Measurements from ENCODE around the gene SLX9. TPM values are rescaled to one million over a fixed set of nuclear protein-coding genes. Genes with fewer than 3 reads are reported as not detected.

Gene SLX9
- total and polyA plus RNA-seq, 10 donors, result 6.1 to 35.4 (median 27.0) TPM

DNA sequence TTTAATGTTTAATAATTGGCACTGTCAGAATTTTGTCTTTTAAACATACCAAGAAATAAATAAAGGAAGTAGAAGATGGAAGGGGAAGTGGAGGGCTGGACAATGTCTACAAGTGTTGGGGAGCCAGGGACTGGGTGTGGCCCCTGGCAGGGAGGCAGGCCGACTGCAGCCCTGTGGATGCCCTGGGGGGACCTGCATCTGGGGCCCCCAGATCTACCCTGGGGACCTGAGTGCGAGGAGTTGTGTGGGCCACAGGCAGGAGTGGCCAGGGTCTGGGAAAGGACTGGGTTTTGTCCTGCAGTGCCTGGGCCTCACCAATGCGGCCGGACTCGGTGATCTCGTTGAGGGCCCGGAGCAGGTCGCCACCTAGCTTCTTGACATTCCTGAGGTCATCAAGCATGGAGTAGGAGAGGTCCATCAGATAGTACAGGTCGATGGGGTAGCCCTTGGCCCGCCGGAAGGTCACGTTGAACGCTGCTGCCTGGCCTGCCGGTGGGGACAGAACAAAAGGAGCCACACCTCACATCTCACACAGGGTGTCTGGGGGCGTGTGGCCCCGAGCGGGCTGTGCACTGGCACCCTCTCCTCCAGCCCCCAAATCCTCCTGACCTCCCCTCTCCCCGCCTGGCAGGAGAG lies 36.7 kb upstream of the SLX9 start:
- Histone ChIP-seq H3K27me3 (replicated peaks in 1 of 7) (no peaks in the 10 kb centered on the region), H3K4me3 (no peak overlapping the region), H3K36me3 (peaks cover 0 to 100% (median 75%) of the 10 kb centered on the region in 6 donors), H3K27ac (peak overlapping the region in 3 of 8 donors; percentile 50 to 96 (median 72)), H3K4me1 (peaks cover 0 to 83% (median 42%) of the 10 kb centered on the region in 6 donors), H3K9me3 (no peaks in the 10 kb centered on the region)
- peak; percentile 79 for DNase-seq
- TF ChIP-seq, protein P1, sequence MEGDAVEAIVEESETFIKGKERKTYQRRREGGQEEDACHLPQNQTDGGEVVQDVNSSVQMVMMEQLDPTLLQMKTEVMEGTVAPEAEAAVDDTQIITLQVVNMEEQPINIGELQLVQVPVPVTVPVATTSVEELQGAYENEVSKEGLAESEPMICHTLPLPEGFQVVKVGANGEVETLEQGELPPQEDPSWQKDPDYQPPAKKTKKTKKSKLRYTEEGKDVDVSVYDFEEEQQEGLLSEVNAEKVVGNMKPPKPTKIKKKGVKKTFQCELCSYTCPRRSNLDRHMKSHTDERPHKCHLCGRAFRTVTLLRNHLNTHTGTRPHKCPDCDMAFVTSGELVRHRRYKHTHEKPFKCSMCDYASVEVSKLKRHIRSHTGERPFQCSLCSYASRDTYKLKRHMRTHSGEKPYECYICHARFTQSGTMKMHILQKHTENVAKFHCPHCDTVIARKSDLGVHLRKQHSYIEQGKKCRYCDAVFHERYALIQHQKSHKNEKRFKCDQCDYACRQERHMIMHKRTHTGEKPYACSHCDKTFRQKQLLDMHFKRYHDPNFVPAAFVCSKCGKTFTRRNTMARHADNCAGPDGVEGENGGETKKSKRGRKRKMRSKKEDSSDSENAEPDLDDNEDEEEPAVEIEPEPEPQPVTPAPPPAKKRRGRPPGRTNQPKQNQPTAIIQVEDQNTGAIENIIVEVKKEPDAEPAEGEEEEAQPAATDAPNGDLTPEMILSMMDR (IDR thresholded peaks at IDR 0.05 in 8 of 11, conservative IDR thresholded peaks at IDR 0.05 in 3 of 11), result no peak
- TF ChIP-seq POLR2A (IDR thresholded peaks at IDR 0.05), result no peak
- peak in 1 of 3 donors; percentile 42 for TF ChIP-seq POLR2AphosphoS5 (IDR thresholded peaks at IDR 0.05)
- WGBS, 5 donors, result 83 to 92% (median 87%) methylated on average over 12 to 18 of the region's 18 CpGs
- intact Hi-C loops (cut with DNase I; ENCODE audit: low total_unique reads), result no loop called here

DNA sequence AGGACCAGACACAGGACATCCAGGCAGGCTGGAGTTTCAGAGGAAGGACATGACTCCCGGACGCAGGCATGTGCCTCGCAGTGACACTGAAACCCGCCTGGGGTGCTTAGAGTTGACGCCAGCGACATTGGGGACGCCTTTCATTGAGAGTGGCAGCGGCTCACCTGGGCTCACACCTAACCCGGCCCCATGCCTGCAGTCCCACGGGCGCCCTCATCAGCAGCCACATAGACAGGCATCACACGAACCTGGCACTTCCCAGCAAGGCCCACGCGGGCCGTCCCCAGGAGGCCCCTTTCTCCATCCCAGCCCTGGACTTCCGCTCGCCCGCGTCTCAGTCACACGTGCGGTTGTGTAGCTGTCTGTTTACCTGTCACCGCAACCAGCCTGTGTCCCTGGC lies 36.1 kb upstream of the SLX9 start:
- WGBS, 5 donors, result 92 to 96% (median 93%) methylated on average over 22 of the region's 22 CpGs
- no peaks in the 10 kb centered on the region for H3K9me3 ChIP-seq
- no peaks in the 10 kb centered on the region for H3K27me3 ChIP-seq (replicated peaks in 1 of 7)
- H3K4me3 ChIP-seq, result no peak overlapping the region
- peaks cover 0 to 98% (median 71%) of the 10 kb centered on the region in 6 donors for H3K36me3 ChIP-seq
- peak overlapping the region in 3 of 8 donors; percentile 50 to 96 (median 72) for H3K27ac ChIP-seq
- TF ChIP-seq POLR2A (IDR thresholded peaks at IDR 0.05) (no peak), POLR2AphosphoS5 (IDR thresholded peaks at IDR 0.05) (peak in 1 of 3 donors; percentile 26)
- TF ChIP-seq, protein P1 (IDR thresholded peaks at IDR 0.05 in 8 of 11, conservative IDR thresholded peaks at IDR 0.05 in 3 of 11), result no peak
- peaks cover 0 to 83% (median 45%) of the 10 kb centered on the region in 6 donors for H3K4me1 ChIP-seq
- peak; percentile 74 for DNase-seq
- intact Hi-C loops (cut with DNase I; ENCODE audit: low total_unique reads), result no loop called here

DNA sequence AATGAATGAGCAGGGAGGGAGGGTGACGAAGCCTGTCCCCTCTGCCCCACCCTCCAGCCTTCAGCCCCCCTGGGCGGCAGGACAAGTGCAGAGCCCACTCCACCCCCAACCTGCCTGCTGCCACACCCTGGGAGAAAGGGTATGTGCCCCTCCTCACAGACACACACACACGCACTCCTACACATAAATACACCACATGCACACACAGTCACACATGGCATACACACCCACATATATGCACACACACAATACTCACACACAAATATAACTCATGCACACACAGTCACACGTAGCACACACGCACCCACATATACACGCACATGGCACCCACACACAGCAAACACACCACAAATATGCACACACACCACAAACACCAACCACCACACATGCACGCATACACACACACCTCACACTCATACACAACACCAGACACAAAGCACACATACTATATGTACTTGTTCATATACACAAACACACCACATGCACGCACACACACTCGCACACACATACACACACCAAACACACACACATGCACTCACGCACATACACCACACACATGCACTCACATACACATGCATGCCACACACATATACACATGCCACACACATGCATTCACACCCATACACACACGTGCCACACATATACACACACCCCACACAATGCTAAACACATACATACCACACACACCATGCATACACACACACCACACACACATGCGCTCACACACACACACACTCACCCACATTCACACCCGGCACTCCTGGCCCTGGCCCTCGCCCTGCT lies 35.5 kb upstream of the SLX9 start:
- peak; percentile 27 for DNase-seq
- peaks cover 0 to 98% (median 68%) of the 10 kb centered on the region in 6 donors for H3K36me3 ChIP-seq
- intact Hi-C loops (cut with DNase I; ENCODE audit: low total_unique reads), result no loop called here
- TF ChIP-seq, protein P1 (IDR thresholded peaks at IDR 0.05 in 8 of 11, conservative IDR thresholded peaks at IDR 0.05 in 3 of 11), result no peak
- TF ChIP-seq POLR2A (IDR thresholded peaks at IDR 0.05) (no peak), POLR2AphosphoS5 (IDR thresholded peaks at IDR 0.05) (no peak)
- H3K4me3 ChIP-seq, result no peak overlapping the region
- H3K27ac ChIP-seq, result peak overlapping the region in 2 of 8 donors; percentile 96 to 97
- no peaks in the 10 kb centered on the region for H3K9me3 ChIP-seq
- H3K27me3 ChIP-seq (replicated peaks in 1 of 7), result no peaks in the 10 kb centered on the region
- H3K4me1 ChIP-seq, result peaks cover 0 to 84% (median 52%) of the 10 kb centered on the region in 6 donors
- WGBS, 5 donors, result 92 to 99% (median 96%) methylated on average over 14 of the region's 14 CpGs
